DMS153 treated with DMSO at 0.1 percent for 48 hours (cell line): ENCODE data around the gene SLC33A1.

Source experiments
- DNase-seq: peaks from one replicate; lab custom pipeline; 2025; ENCODE audit not compliant: unreplicated experiment; lab: John Stamatoyannopoulos, UW

Gene SLC33A1

DNA sequence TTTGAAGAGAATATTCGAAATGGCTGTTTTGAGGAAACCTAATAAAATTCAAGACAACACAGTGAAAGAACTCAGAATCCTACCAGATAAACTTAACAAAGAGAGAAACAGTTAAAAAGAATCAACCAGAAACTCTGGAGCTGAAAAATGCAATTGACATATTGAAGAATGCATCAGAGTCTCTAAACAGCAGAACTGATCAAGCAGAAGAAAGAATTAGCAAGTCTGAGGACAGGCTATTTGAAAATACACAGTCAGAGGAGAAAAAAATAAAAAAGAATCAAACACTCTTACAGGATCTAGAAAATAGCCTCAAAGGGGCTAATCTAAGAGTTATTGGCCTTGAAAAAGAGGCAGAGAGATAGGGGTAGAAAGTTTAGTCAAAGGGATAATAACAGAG is 61.7 kb downstream of the SLC33A1 start:
- DNase-seq, result no peak

DNA sequence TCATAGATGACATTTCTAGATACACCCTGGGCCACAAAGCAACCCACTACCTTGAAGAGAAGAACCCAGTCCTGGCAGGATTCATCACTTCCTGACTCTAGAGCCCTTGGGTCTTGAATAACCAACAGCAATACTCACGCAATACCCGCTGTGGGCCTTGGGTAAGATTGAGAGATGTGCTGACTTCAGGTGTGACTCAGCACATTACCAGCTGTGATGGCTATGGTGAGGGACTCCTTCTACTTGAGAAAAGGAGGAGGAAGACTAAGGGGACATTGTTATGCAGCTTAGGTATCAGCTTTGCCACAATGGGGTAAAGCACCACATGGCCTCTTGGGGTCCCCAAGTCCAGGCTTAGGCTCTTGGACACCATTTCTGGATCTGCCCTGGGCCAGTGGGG is 63.0 kb downstream of the SLC33A1 start:
- DNase-seq, result no peak

GRCh38 chr3:155790272-155790925 is 63.8 kb downstream of the SLC33A1 start:
- DNase-seq, result no peak

DNA sequence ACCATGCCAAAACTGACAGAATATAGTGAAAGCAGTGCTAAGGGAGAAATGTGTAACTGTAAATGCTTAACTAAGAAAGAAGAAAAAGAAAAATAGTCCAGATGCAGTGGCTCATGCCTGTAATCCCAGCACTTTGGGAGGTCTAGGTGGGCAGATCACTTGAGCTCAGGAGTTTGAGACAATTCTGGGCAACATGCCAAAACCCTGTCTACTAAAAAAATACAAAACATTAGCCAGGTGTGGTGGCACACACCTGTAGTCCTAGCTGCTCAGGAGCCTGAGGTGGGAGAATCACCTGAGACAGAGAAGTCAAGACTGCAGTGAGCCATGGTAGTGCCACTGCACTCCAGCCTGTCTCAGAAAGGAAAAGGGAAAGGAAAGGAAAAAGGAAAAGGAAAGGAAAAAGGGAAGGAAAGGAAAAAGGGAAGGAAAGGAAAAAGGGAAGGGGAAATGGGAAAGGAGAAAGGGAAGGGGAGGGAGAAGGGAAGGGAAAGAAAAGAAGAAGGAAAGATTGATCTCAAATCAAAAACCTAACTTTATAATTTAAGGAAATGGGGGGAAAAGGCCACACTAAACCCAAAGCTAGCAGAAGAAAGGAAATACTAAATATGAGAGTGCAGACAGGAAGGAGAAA is 68.4 kb downstream of the SLC33A1 start:
- no peak for DNase-seq

GRCh38 chr3:155782390-155782953 is 71.8 kb downstream of the SLC33A1 start:
- no peak for DNase-seq

- DNase-seq, result no peak
Observed at GRCh38 chr3:155780291-155780690, 73.9 kb downstream of the SLC33A1 start.

- DNase-seq, result no peak
Observed at GRCh38 chr3:155778462-155778861, 75.8 kb downstream of the SLC33A1 start.

DNA sequence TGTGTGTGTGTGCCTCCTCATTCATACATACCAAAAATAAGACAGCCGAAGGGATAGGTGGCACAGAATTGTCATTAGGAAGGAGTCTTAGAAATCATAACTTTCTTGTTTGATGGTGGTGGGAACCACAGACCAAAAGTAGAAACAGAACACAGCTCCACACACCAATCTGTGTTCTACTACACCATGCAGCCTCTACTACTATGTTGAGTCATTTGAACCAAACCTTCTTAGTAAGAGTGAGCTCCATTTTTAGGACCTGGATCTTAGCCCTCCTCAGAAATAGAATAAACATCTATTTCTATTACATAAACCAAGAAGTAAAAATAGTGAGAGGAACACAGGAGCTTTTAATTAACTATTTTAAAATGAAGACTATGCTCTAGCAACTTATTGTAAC is 81.4 kb downstream of the SLC33A1 start:
- DNase-seq, result no peak

- DNase-seq, result no peak
Observed at GRCh38 chr3:155771126-155771525, 83.1 kb downstream of the SLC33A1 start.
